ENCODE data around the gene ETS1. TPM values are rescaled to one million over a fixed set of nuclear protein-coding genes. Genes with fewer than 3 reads are reported as not detected.
"Not testable (repeated sequence)": the region's sequence is repeated elsewhere in the genome, so short reads cannot be mapped to it uniquely, and the experiment has no call there.

Gene ETS1
- total RNA-seq, 1 donor from 2014 or later = 0.54 TPM

- Mint-ChIP-seq H3K4me1 (peaks cover 6% of the 10 kb centered on the region), H3K9me3 (no peaks in the 10 kb centered on the region), H3K4me3 (no peak overlapping the region), H3K27me3 (ENCODE audit: insufficient read depth, low read depth) (peaks cover 2% of the 10 kb centered on the region), H3K36me3 (no peaks in the 10 kb centered on the region), H3K27ac (no peak overlapping the region)
- H3K9ac ChIP-seq = no peak overlapping the region
- no peak for TF ChIP-seq EZH2 (IDR thresholded peaks at IDR 0.05)
- no peak for TF ChIP-seq CTCF (IDR thresholded peaks at IDR 0.05)
- no peak for TF ChIP-seq EZH2phosphoT487 (IDR thresholded peaks at IDR 0.05)
- peaks cover 4% of the 10 kb centered on the region for H3K4me1 ChIP-seq
- H3K27me3 ChIP-seq = no peaks in the 10 kb centered on the region
- no peaks in the 10 kb centered on the region for H3K9me3 ChIP-seq (ENCODE audit: low read depth)
- no peaks in the 10 kb centered on the region for H3K79me2 ChIP-seq (ENCODE audit: low read depth)
- no peaks in the 10 kb centered on the region for H4K20me1 ChIP-seq (ENCODE audit: low read depth)
- H3K4me2 ChIP-seq = no peak overlapping the region
- H3K36me3 ChIP-seq = no peaks in the 10 kb centered on the region
- no peaks in the 10 kb centered on the region for H3F3A ChIP-seq (ENCODE audit: low read depth)
- DNase-seq (ENCODE audit: low spot score) = peak; percentile 36
- peak overlapping the region; percentile 65 for H2AFZ ChIP-seq (replicated peaks)
- H3K27ac ChIP-seq = no peak overlapping the region
- H3K4me3 ChIP-seq = no peak overlapping the region
Observed at GRCh38 chr11:128451652-128452470, 135.5 kb downstream of the ETS1 start.

GRCh38 chr11:128450882-128451651 lies 136.3 kb downstream of the ETS1 start:
- no peaks in the 10 kb centered on the region for H3K9me3 ChIP-seq (ENCODE audit: low read depth)
- H3K79me2 ChIP-seq (ENCODE audit: low read depth) = no peaks in the 10 kb centered on the region
- TF ChIP-seq EZH2phosphoT487 (IDR thresholded peaks at IDR 0.05) (no peak), EZH2 (IDR thresholded peaks at IDR 0.05) (no peak), CTCF (IDR thresholded peaks at IDR 0.05) (no peak)
- no peak overlapping the region for H3K4me2 ChIP-seq
- peak overlapping the region; percentile 65 for H2AFZ ChIP-seq (replicated peaks)
- H3F3A ChIP-seq (ENCODE audit: low read depth) = no peaks in the 10 kb centered on the region
- no peaks in the 10 kb centered on the region for H3K27me3 ChIP-seq
- peaks cover 6% of the 10 kb centered on the region for H3K4me1 Mint-ChIP-seq
- H3K4me3 ChIP-seq = no peak overlapping the region
- no peak overlapping the region for H3K9ac ChIP-seq
- no peak overlapping the region for H3K27ac Mint-ChIP-seq
- H3K27me3 Mint-ChIP-seq (ENCODE audit: insufficient read depth, low read depth) = peaks cover 2% of the 10 kb centered on the region
- DNase-seq (ENCODE audit: low spot score) = no peak
- peaks cover 3% of the 10 kb centered on the region for H3K9me3 Mint-ChIP-seq
- H3K36me3 Mint-ChIP-seq = no peaks in the 10 kb centered on the region
- H3K4me3 Mint-ChIP-seq = no peak overlapping the region
- no peaks in the 10 kb centered on the region for H3K36me3 ChIP-seq
- H4K20me1 ChIP-seq (ENCODE audit: low read depth) = no peaks in the 10 kb centered on the region
- peaks cover 4% of the 10 kb centered on the region for H3K4me1 ChIP-seq
- no peak overlapping the region for H3K27ac ChIP-seq

GRCh38 chr11:128450425-128450824 lies 136.9 kb downstream of the ETS1 start:
- H3F3A ChIP-seq (ENCODE audit: low read depth); H3K27me3 ChIP-seq; H3K4me1 ChIP-seq; H3K79me2 ChIP-seq (ENCODE audit: low read depth); H3K4me3 Mint-ChIP-seq; H3K9ac ChIP-seq; H3K27me3 Mint-ChIP-seq (ENCODE audit: insufficient read depth, low read depth); H3K36me3 Mint-ChIP-seq; DNase-seq (ENCODE audit: low spot score); H4K20me1 ChIP-seq (ENCODE audit: low read depth); H3K9me3 Mint-ChIP-seq; H3K4me1 Mint-ChIP-seq; H2AFZ ChIP-seq (replicated peaks); H3K4me3 ChIP-seq; H3K36me3 ChIP-seq; H3K4me2 ChIP-seq; H3K27ac ChIP-seq; H3K9me3 ChIP-seq (ENCODE audit: low read depth); H3K27ac Mint-ChIP-seq: not testable (repeated sequence)
